Left ventricle myocardium inferior (tissue), 1 donor: ENCODE results near the gene TBC1D14. TPM values are rescaled to one million over a fixed set of nuclear protein-coding genes. Genes with fewer than 3 reads are reported as not detected.

Experiments used
- DNase-seq: peaks from one replicate; pipeline ENCODE4 v3.0.0-alpha.2; 2020
- H3K27ac ChIP-seq: fragments of 200-600 bp; replicated peaks from 2 replicates; pipeline ENCODE4 v1.8.0; 2021
- H3K27me3 ChIP-seq: fragments of 200-600 bp; 2 replicates; pipeline ENCODE4 v1.8.0; 2021; ENCODE audit warnings: low read depth
- H3K36me3 ChIP-seq: fragments of 200-600 bp; 2 replicates; pipeline ENCODE4 v1.8.0; 2021
- H3K4me1 ChIP-seq: fragments of 200-600 bp; 2 replicates; pipeline ENCODE4 v1.8.0; 2021
- H3K4me3 ChIP-seq: fragments of 200-600 bp; 2 replicates; pipeline ENCODE4 v1.8.0; 2021; ENCODE audit warnings: mild to moderate bottlenecking, moderate library complexity
- H3K9me3 ChIP-seq: fragments of 200-600 bp; replicated peaks from 2 replicates; pipeline ENCODE4 v1.8.0; 2021
- intact Hi-C: fragments of 100-400 bp; cut with micrococcal nuclease; formaldehyde crosslinking; loops from one replicate; pipeline ENCODE4 v1.11.0; 2022
- total RNA-seq: library from RNA; stranded (reverse); fragmentation: NEBNext Ultra II Directional; extraction: Animal tissue kit (Norgen Biotek cat#: 25700); gene quantifications from one replicate; pipeline ENCODE4 v1.2.1, GENCODE V29; 2021
- TF ChIP-seq, protein P1 (sequence below): fragments of 200-600 bp; IDR thresholded peaks from 2 replicates; pipeline ENCODE4 v1.8.0; 2021; ENCODE audit warnings: antibody characterized with exemption, mild to moderate bottlenecking, borderline replicate concordance
- donor health status: DM: no; HTN: yes; CAD: no; lungs with severe emphysema.

Gene TBC1D14
- total RNA-seq, 1 donor from 2014 or later = 36.1 TPM

- no peak overlapping the region for H3K4me3 ChIP-seq
- TF ChIP-seq, protein P1, sequence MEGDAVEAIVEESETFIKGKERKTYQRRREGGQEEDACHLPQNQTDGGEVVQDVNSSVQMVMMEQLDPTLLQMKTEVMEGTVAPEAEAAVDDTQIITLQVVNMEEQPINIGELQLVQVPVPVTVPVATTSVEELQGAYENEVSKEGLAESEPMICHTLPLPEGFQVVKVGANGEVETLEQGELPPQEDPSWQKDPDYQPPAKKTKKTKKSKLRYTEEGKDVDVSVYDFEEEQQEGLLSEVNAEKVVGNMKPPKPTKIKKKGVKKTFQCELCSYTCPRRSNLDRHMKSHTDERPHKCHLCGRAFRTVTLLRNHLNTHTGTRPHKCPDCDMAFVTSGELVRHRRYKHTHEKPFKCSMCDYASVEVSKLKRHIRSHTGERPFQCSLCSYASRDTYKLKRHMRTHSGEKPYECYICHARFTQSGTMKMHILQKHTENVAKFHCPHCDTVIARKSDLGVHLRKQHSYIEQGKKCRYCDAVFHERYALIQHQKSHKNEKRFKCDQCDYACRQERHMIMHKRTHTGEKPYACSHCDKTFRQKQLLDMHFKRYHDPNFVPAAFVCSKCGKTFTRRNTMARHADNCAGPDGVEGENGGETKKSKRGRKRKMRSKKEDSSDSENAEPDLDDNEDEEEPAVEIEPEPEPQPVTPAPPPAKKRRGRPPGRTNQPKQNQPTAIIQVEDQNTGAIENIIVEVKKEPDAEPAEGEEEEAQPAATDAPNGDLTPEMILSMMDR = peak; percentile 57
- peak; percentile 61 for DNase-seq
- H3K4me1 ChIP-seq = peaks cover 53% of the 10 kb centered on the region
- intact Hi-C loops = no loop called here
- no peaks in the 10 kb centered on the region for H3K36me3 ChIP-seq
- H3K27me3 ChIP-seq = no peaks in the 10 kb centered on the region
- peak overlapping the region; percentile 47 for H3K27ac ChIP-seq
- no peaks in the 10 kb centered on the region for H3K9me3 ChIP-seq
Observed at GRCh38 chr4:6917461-6918271, 8.0 kb downstream of the TBC1D14 start.

- intact Hi-C loops = no loop called here
- peak overlapping the region; percentile 47 for H3K27ac ChIP-seq
- H3K4me1 ChIP-seq = peaks cover 47% of the 10 kb centered on the region
- DNase-seq = no peak
- H3K27me3 ChIP-seq = no peaks in the 10 kb centered on the region
- TF ChIP-seq, protein P1 = no peak
- H3K36me3 ChIP-seq = peaks cover 6% of the 10 kb centered on the region
- no peak overlapping the region for H3K4me3 ChIP-seq
- H3K9me3 ChIP-seq = no peaks in the 10 kb centered on the region
Observed at GRCh38 chr4:6918338-6918737, 8.7 kb downstream of the TBC1D14 start.

- H3K27me3 ChIP-seq = no peaks in the 10 kb centered on the region
- peaks cover 21% of the 10 kb centered on the region for H3K36me3 ChIP-seq
- H3K4me3 ChIP-seq = no peak overlapping the region
- DNase-seq = no peak
- no peaks in the 10 kb centered on the region for H3K9me3 ChIP-seq
- no peak overlapping the region for H3K27ac ChIP-seq
- peaks cover 44% of the 10 kb centered on the region for H3K4me1 ChIP-seq
- intact Hi-C loops = no loop called here
- TF ChIP-seq, protein P1 = no peak
Observed at GRCh38 chr4:6920171-6920570, 10.5 kb downstream of the TBC1D14 start.

DNA sequence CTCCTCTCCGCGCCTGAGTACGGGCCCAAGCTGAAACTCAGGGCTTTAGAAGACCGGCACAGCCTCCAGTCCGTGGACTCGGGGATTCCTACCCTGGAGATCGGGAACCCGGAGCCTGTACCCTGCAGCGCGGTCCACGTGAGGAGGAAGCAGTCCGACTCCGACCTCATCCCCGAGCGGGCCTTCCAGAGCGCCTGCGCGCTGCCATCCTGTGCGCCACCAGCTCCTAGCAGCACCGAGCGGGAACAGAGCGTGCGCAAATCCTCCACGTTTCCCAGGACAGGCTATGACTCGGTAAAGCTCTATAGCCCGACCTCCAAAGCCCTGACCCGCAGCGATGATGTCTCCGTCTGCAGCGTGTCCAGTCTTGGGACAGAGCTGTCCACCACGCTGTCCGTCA, 13.9 kb downstream of the TBC1D14 start:
- intact Hi-C loops = no loop called here
- no peak overlapping the region for H3K4me3 ChIP-seq
- H3K27me3 ChIP-seq = no peaks in the 10 kb centered on the region
- peaks cover 21% of the 10 kb centered on the region for H3K36me3 ChIP-seq
- peak overlapping the region; percentile 63 for H3K27ac ChIP-seq
- peaks cover 41% of the 10 kb centered on the region for H3K4me1 ChIP-seq
- H3K9me3 ChIP-seq = no peaks in the 10 kb centered on the region
- no peak for DNase-seq
- TF ChIP-seq, protein P1 = no peak

DNA sequence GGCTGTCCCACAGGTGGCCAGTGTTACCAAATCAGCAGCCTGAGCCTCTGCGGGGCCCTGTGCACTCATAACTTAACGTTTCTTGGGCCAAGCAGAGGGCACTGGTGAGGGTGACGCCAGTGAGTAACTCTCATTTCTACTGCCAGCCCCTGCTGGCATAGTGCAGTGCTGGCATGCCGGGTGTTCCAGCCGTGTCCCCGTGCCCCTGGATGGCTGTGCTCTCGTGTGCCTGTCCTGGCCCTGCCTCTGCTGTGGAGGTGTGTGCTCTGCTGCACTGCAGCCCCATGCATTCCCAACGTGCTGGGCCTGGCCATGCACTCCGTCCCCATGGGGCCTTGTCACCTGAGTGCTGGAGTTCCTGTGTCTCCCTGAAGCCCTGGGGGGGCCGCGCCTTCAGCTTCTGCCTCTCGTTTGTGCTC, 14.7 kb downstream of the TBC1D14 start:
- TF ChIP-seq, protein P1 = peak; percentile 41
- H3K4me1 ChIP-seq = peaks cover 50% of the 10 kb centered on the region
- H3K27me3 ChIP-seq = no peaks in the 10 kb centered on the region
- H3K27ac ChIP-seq = peak overlapping the region; percentile 63
- intact Hi-C loops = no loop called here
- DNase-seq = peak; percentile 59
- peaks cover 21% of the 10 kb centered on the region for H3K36me3 ChIP-seq
- no peaks in the 10 kb centered on the region for H3K9me3 ChIP-seq
- H3K4me3 ChIP-seq = no peak overlapping the region
